Peyer's patch (tissue), 4 donors: ENCODE measurements around the gene SLC23A2. TPM values are rescaled to one million over a fixed set of nuclear protein-coding genes. Genes with fewer than 3 reads are reported as not detected.

ENCODE experiments used
- DNase-seq, 3 donors: peaks; one replicate each; pipeline ENCODE4 v3.0.0-alpha.2; 2017 to 2019
- H3K27ac ChIP-seq, 4 donors: fragments of 200-600 bp; sonication (generic); one replicate each; pipeline ENCODE4 v1.5.1; 2016 to 2019
- H3K27me3 ChIP-seq, 2 donors: fragments of 200-600 bp; sonication (generic); one replicate each; pipeline ENCODE4 v1.5.1; 2019
- H3K36me3 ChIP-seq, 3 donors: fragments of 200-600 bp; sonication (generic); one replicate each; pipeline ENCODE4 v1.5.1; 2016 to 2019
- H3K4me1 ChIP-seq, 4 donors: fragments of 200-600 bp; sonication (generic); one replicate each; pipeline ENCODE4 v1.5.1; 2016 to 2019
- H3K4me3 ChIP-seq, 4 donors: fragments of 200-600 bp; sonication (generic); 1 replicate in 3 of 4; 2 replicates in 1 of 4; pipeline ENCODE4 v1.5.1; 2016 to 2019; ENCODE audit warnings: mild to moderate bottlenecking in 1 of 4
- H3K9me3 ChIP-seq, 4 donors: fragments of 200-600 bp; sonication (generic); one replicate each; pipeline ENCODE4 v1.5.1; 2016 to 2019; ENCODE audit warnings: mild to moderate bottlenecking in 1 of 4
- CTCF ChIP-seq, 6 experiments: fragments of 450-650 bp in 4 of 6; fragments of 200-600 bp in 2 of 6; sonication (generic) in 1 of 6; IDR thresholded peaks; one replicate each; pipeline ENCODE4 v1.5.1; 2017 to 2019; ENCODE audit warnings: antibody characterized with exemption in 6 of 6, mild to moderate bottlenecking in 3 of 6, moderate library complexity in 1 of 6
- POLR2A ChIP-seq, 2 donors: fragments of 450-650 bp; IDR thresholded peaks; one replicate each; pipeline ENCODE4 v1.5.1; 2017; ENCODE audit warnings: antibody characterized with exemption in 2 of 2, mild to moderate bottlenecking in 2 of 2, moderate library complexity in 2 of 2
- total RNA-seq, 4 donors: library from RNA; depleted of rRNA; stranded (reverse); fragments of >200 nt; gene quantifications; one replicate each; pipeline ENCODE4 v1.1.0, GENCODE V29; 2016

Gene SLC23A2
- total RNA-seq, 4 donors from 2014 or later: 4.2 to 18.2 (median 11.0) TPM

GRCh38 chr20:4896119-4896702 is 105.1 kb downstream of the SLC23A2 start:
- H3K27ac ChIP-seq: no peak overlapping the region
- no peak for DNase-seq
- H3K4me3 ChIP-seq: no peak overlapping the region
- no peaks in the 10 kb centered on the region for H3K27me3 ChIP-seq
- TF ChIP-seq POLR2A (IDR thresholded peaks at IDR 0.05) (no peak), CTCF (IDR thresholded peaks at IDR 0.05) (no peak)
- no peaks in the 10 kb centered on the region for H3K36me3 ChIP-seq
- H3K9me3 ChIP-seq: no peaks in the 10 kb centered on the region
- H3K4me1 ChIP-seq: peaks cover 0 to 6% (median 0%) of the 10 kb centered on the region in 4 donors

- TF ChIP-seq POLR2A (IDR thresholded peaks at IDR 0.05) (no peak), CTCF (IDR thresholded peaks at IDR 0.05) (no peak)
- Histone ChIP-seq H3K4me1 (peaks cover 0 to 6% (median 0%) of the 10 kb centered on the region in 4 donors), H3K4me3 (no peak overlapping the region), H3K36me3 (no peaks in the 10 kb centered on the region), H3K27me3 (no peaks in the 10 kb centered on the region), H3K9me3 (no peaks in the 10 kb centered on the region), H3K27ac (no peak overlapping the region)
- DNase-seq: no peak
Measured at GRCh38 chr20:4894981-4895381, 106.3 kb downstream of the SLC23A2 start.

- Histone ChIP-seq H3K27me3 (no peaks in the 10 kb centered on the region), H3K9me3 (no peaks in the 10 kb centered on the region), H3K4me1 (peaks cover 0 to 6% (median 0%) of the 10 kb centered on the region in 4 donors), H3K36me3 (no peaks in the 10 kb centered on the region), H3K27ac (no peak overlapping the region), H3K4me3 (no peak overlapping the region)
- no peak for DNase-seq
- no peak for TF ChIP-seq POLR2A (IDR thresholded peaks at IDR 0.05)
Measured at GRCh38 chr20:4894409-4894808, 106.9 kb downstream of the SLC23A2 start.

- no peak for TF ChIP-seq POLR2A (IDR thresholded peaks at IDR 0.05)
- no peak for TF ChIP-seq CTCF (IDR thresholded peaks at IDR 0.05)
- Histone ChIP-seq H3K9me3 (no peaks in the 10 kb centered on the region), H3K4me3 (no peak overlapping the region), H3K27me3 (no peaks in the 10 kb centered on the region), H3K27ac (no peak overlapping the region), H3K36me3 (peaks cover 0 to 4% (median 0%) of the 10 kb centered on the region in 3 donors), H3K4me1 (peaks cover 0 to 6% (median 0%) of the 10 kb centered on the region in 4 donors)
- DNase-seq: no peak
Measured at GRCh38 chr20:4893709-4894108, 107.6 kb downstream of the SLC23A2 start.

GRCh38 chr20:4891997-4892396 is 109.3 kb downstream of the SLC23A2 start:
- Histone ChIP-seq H3K27ac (no peak overlapping the region), H3K36me3 (peaks cover 0 to 5% (median 0%) of the 10 kb centered on the region in 3 donors), H3K4me3 (no peak overlapping the region), H3K9me3 (no peaks in the 10 kb centered on the region), H3K27me3 (no peaks in the 10 kb centered on the region), H3K4me1 (no peaks in the 10 kb centered on the region)
- TF ChIP-seq POLR2A (IDR thresholded peaks at IDR 0.05) (no peak), CTCF (IDR thresholded peaks at IDR 0.05) (no peak)
- DNase-seq: no peak

GRCh38 chr20:4891190-4891763 is 110.0 kb downstream of the SLC23A2 start:
- TF ChIP-seq CTCF (IDR thresholded peaks at IDR 0.05) (no peak), POLR2A (IDR thresholded peaks at IDR 0.05) (no peak)
- Histone ChIP-seq H3K4me3 (no peak overlapping the region), H3K9me3 (no peaks in the 10 kb centered on the region), H3K4me1 (no peaks in the 10 kb centered on the region), H3K27ac (no peak overlapping the region), H3K36me3 (peaks cover 0 to 5% (median 0%) of the 10 kb centered on the region in 3 donors), H3K27me3 (no peaks in the 10 kb centered on the region)
- no peak for DNase-seq
